ENCODE data around the gene PRODH.
"Not testable (repeated sequence)": the region's sequence is repeated elsewhere in the genome, so short reads cannot be mapped to it uniquely, and the experiment has no call there.

Gene PRODH, protein sequence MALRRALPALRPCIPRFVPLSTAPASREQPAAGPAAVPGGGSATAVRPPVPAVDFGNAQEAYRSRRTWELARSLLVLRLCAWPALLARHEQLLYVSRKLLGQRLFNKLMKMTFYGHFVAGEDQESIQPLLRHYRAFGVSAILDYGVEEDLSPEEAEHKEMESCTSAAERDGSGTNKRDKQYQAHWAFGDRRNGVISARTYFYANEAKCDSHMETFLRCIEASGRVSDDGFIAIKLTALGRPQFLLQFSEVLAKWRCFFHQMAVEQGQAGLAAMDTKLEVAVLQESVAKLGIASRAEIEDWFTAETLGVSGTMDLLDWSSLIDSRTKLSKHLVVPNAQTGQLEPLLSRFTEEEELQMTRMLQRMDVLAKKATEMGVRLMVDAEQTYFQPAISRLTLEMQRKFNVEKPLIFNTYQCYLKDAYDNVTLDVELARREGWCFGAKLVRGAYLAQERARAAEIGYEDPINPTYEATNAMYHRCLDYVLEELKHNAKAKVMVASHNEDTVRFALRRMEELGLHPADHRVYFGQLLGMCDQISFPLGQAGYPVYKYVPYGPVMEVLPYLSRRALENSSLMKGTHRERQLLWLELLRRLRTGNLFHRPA

DNA sequence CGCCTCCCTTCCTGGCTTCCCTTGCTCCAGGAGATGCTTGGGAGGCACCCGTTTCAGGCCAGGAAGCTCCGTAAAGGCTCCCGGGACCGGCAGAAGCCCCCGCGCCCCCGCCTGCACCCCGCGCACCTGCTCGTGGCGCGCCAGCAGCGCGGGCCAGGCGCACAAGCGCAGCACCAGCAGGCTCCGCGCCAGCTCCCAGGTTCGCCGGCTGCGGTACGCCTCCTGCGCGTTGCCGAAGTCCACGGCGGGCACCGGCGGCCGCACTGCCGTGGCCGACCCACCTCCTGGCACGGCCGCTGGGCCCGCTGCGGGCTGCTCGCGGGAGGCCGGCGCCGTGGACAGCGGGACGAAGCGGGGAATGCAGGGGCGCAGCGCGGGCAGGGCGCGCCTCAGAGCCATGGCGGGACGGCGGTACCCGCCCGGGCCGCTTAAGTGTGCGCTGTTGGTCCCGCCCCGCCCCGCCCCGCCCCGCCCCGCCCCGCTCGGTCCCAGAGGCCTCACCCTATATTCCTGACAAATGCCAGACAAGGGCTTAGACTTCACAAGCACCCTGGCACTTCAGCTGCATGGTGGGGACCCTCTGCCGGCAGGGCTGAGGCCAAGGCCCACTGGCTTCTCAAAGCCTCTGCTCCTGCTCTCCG lies at the start of gene PRODH:
TSS of gene PRODH (minus strand) at position 405 of the 641 bp plus-strand sequence. CDS start at position 399, 6 bp downstream.
- DNase-seq, result no peak

DNA sequence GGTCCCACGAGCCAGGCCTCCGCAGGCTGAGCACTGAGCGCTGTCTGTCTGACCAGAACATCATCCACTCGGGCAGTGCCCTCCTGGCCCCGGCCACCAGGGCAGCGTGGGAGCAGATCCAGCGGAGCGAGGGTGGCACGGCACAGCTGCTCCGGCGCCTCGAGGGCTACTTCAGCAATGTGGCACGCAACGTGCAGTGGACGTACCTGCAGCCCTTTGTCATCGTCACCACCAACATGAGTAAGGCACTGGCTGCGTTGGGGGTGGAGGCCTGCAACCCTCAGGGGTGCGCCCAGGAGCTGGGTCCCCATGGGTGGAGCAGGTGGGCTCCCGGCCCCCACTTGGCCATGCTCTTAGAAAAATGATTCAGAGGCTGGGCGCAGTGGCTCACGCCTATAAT lies 49.7 kb upstream of the PRODH start:
- no peak for DNase-seq

DNA sequence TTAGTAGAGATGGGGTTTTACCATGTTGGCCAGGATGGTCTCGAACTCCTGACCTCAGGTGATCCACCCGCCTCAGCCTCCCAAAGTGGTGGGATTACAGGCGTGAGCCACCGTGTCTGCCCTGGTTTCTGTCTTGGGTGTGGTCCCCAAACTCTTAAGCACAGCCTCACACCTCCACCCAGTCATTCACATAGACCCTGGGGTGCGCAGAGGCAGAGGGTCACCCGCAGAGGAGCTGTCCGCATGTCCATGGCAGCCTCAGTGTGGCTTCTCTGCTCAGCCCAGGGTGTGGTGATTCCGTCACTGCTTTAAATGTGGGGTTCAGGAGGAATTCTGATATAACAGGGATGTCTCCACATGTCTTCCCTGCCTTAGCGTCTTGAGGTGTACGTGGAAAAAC lies 48.5 kb upstream of the PRODH start:
- DNase-seq, result no peak

DNA sequence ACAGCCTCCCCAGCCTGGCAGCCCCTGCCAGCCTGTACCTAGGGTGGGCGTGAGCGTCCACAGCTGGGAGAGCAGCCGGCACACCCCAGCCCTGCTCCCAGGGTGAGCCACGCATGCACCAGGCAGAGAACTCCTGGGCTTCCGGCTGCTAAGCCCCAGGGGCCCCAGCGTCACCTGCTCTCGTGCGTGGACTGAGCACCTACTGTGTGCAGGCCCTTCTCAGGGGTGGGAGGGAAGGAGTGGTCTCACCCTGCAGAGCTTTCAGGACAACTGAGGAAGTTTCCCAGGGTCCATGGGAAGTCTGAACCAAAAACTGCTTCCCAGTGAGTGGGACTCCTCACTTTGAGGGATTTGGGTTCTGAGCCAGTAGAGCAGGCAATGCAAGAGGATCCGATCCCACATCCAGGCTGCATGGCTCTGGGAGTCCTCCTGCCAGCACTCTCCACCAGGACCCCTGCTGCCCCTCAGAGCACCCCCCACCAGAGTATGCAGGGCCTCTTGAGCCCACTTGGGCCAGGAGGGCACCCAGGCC lies 47.1 kb upstream of the PRODH start:
- no peak for DNase-seq

DNA sequence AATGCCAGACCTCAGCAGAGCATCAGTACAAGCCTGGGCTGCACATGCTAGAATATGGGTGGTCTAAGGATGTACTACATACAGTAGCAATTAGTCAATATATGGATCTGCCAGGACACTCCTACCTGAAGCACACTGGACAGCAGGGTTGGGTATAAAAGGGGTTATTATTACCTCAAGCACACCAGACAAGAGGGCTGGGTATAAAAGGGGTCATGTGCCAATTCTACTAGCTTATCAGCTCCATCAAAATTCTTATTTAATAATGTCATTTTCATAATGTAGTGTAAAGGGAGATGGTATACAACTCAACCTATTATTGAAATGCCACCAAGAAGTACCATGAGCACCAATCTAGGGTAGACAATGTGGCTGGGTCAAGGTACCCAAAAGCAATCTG lies 44.7 kb upstream of the PRODH start:
- no peak for DNase-seq

DNA sequence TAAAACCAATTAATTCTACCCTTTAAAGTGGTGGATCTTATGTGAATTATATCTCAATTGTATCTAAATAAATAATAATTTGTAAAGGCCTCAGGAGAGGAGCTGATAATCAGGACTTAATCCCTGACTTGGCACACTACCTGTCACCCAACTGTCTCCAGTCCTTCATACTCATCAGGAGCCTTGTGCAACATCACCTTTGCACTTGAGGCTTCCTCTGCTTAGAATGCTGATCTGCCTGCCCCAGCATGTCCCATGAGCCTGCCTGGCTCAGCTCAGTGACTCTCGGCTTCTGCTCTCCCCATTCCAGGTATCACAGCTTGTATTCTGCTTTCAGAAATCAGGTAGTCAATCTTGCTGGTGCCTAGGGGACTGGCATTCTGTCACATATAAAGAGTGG lies 43.9 kb upstream of the PRODH start:
- DNase-seq, result no peak

DNA sequence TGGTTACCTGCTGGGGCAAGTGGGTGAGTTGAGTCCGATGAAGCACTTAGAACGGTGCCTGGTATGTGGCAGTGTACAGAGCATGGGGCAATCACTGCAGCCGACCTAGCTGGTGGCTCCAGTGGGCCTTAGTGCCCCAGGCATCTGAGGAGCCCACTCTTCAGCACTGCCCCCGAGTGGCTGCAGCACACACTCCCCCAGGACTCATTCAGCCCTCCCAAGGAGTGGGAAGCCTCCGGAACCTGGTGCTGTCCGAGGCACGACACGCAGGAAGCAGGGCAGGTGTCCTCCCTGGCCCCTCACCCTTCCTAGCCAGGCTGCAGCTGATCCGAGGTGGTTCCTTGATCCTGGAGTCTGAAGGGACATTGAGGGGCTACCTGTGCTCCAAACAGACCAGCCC lies 42.4 kb upstream of the PRODH start:
- DNase-seq, result no peak

DNA sequence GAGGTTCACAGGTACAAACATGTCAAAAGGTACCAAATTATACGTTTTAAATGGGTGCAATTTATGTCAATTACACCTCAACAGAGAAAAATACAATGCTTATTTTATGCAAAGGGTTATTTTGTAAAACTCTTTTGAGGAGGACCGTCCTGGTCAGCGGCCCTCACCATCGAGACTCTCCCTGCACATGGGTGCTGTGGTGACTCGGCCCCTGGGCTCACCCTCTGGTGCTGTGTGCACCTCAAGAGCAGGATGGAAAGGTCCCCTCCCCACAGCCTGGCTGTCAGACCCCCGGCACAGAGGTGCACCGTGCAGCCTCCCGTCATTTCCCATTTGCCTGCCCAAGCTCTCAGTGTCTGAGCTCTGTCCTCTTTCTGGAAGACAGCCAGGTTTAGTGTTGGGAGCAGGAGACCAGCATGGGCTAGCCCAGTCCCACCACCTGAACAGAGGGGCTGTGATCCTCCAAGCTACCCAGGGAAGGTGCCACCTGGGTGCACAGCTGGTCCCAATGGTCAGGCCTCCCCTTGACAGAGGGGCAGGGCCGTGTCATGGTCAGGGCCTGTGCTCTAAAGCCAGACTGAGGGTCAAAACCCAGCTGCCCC lies 41.8 kb upstream of the PRODH start:
- no peak for DNase-seq

DNA sequence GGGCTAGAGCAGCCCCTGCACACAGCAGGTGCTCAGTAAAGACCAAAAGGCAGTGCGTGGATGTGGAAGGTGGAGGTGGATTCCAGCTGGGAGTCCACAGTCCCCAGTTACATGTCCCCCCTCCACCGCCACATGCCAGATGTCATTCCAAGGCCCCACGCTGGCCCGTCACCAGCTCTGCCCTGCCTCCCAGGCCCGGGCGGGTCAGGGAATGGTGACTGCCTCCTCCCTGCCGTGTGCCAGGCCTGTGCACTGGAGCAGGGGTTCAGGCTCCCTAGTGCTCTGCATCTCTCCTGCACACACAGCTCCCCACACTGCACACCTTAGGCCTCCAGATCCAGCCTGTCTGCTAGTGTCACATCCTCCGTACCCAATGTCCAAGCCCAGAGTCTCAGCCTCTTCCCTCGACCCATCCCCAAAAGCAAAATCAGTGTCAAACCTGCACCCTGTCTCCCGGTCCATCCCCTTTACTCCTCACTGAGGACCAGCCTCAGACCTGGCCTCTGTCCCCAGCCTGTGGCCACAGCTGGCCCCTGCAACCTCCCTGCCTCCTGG lies 40.2 kb upstream of the PRODH start:
- DNase-seq, result no peak

DNA sequence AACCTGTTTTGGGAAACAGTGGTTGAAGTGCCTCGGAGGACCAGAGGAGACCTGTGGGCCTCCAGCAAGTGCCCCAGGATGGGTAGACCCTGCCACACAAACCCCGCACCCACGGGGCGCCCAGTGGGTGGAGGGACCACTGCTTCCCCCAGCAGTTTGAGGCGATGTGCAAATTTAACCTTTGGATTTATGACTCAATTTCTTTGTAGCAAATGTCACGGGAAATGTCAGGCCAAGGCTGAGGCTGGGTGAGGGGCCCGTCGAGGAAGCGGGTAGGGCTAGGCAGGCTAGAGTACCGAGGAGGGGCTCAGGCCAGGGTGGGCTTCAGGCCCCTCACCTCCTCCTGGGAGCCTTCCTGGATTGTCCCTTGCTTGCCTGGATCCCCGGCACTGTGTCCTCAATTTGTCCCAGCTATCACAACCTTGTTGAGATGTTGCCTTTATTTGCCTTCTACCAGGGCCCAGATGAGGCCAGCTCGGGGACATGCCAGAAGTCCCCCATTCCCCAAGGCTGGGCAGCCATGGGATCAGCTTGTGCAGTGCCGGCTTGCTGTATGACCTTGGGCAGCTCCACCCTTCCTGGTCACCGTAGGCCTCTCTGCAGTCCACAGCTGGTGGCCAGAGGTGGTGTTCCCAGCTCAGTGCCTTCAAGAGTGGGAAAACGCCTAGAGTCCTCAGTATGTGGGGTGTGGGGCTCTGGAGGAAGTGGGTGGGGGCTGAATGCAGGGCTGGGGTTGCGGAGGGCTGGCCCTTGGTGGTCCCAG lies 39.5 kb upstream of the PRODH start:
- DNase-seq, result no peak

DNA sequence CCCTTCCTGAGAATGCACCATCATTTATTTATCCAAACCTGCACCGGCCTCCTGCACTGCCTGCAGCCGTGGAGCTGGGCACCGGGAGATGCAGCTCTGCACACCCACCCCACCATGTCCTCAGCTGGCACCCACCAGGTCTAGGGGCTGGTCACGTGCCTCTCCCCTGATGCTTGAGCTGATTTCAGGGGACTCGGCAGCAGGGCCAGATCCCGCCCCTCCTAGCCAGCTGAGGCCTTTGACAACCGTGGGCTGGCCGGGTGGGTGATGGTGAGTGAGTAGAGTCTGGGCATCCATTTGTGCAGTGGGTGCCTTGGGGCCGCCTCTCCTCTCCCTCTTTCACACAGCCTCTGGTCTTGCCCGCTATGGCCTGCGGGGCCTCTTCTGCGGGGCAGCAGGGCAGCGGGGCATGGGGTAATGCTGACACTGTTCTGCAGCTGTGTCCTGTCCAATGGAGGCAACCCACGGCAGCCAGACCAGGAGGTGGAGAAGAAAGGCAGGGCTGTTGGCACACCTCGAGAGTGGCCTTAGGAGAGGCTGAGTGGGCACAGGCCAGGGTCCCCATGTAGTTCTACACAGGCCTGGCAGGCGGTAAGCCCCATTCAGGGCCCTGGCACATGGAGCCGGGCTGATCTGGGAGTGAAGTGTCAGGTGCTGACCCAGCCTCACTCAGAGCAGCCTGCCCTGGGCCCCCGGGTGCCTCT lies 38.5 kb upstream of the PRODH start:
- DNase-seq, result no peak

DNA sequence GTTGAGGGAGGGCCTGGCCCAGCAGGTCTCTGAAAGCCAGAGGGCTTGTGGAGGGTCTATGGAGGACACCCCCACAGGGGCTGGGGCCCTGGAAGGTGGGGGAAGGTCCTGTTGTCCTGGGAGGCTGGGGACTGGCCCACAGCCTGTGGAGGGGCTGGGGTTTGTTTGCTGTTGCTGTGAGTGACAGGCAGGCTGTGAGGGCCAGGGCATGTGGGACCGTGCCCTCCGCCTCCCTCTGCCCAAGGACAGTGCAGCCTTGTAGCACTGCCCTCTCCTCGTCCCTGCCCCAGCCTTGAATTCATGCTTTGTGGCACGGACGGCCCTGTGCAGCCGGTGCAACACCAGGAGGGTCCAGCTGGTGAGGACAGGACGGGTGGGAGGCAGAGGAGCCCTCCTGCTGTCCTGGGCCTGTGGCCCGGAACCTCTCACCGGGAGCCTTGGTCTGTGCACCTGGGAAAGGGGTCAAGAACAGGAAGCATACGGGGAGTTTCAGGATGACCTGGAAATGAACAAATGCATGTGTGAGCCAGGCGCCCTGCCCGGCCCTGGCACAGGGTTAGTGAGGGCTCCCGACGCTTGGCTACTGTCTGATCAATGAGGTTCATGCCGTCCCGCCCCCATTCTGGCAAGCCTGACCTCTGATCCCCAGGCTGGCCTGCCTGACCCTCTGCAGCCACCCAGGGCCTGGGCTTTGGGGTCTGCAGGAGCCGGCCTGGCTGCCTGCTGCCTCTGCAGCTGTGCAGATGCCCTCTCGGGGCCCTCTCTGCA lies 37.4 kb upstream of the PRODH start:
- no peak for DNase-seq

DNA sequence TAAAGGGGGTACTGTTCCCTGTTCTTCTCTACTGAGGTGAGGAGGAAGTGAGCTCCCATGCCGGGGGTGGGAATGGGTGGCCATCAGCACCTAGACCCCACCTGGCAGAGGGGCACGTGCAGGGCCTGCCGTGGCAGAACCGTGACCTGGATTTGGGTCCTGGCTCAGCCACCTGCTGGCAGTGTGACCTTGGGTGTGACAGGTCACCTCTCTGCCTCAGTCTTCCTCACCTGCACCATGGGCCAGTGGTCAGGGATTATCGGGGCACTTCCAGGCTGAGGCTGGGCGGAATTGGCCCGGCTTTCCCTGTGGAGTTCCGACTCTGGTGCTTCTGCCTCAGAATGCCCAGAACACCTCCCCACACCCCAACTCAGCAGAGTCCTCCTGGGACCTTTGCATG lies 36.5 kb upstream of the PRODH start:
- DNase-seq, result not testable (repeated sequence)

DNA sequence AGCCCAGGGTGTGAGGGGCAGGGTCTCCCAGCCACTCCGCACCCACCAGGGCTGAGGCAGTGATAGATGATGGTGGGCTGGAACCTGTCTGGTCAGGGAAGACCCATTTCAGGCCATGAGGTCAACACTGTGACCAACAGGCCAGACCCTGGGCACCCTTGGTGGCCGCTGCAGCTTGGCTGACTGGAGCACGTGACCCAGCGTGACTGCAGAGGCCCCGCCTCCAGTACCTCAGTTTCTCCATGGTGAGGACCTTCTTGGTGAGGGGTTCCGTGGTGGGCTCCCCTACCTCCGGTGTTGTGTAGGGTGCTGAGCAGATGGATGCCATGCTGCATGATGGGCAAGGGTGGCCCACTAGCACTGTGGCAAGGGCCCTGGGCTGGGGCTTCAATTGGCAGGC lies 35.9 kb upstream of the PRODH start:
- not testable (repeated sequence) for DNase-seq

DNA sequence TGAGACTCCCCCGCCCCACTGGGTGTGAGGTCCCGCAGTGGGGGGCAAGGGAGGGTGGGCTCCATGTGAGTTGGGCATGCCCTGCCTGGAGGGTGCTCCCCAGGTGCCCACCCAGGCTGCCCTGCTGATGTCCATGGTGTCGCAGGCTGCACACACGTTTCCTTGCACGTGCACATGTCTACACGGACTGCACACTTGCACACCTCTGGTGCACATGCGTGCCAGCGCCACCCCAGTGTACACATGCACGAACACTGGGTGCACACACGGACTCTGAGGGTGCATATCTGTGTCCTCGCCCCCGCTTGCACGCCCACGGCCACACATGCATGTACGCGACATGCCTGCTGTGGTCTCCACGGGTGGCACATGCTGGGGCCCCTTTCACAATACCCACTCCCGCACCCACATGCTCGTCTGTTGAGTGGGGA lies 35.2 kb upstream of the PRODH start:
- DNase-seq, result no peak

DNA sequence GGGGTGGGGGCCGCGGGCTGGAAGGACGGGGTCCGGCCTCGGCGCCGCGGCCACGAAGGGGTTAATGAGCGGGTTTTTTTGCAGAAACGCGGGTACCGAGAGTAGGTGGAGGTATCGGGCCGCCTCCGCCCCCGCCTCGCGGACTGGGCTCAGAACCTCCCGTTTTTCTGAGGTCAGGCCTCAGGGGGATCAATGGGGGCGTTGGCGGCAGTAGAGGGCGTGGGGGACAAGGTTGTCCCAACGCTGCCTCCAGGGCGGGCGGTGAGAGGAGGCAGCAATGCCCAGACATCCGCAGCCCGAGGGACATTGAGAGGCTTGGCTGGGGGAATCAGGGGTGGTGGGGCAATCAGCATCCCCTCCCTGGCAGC lies 34.8 kb upstream of the PRODH start:
- DNase-seq, result no peak

DNA sequence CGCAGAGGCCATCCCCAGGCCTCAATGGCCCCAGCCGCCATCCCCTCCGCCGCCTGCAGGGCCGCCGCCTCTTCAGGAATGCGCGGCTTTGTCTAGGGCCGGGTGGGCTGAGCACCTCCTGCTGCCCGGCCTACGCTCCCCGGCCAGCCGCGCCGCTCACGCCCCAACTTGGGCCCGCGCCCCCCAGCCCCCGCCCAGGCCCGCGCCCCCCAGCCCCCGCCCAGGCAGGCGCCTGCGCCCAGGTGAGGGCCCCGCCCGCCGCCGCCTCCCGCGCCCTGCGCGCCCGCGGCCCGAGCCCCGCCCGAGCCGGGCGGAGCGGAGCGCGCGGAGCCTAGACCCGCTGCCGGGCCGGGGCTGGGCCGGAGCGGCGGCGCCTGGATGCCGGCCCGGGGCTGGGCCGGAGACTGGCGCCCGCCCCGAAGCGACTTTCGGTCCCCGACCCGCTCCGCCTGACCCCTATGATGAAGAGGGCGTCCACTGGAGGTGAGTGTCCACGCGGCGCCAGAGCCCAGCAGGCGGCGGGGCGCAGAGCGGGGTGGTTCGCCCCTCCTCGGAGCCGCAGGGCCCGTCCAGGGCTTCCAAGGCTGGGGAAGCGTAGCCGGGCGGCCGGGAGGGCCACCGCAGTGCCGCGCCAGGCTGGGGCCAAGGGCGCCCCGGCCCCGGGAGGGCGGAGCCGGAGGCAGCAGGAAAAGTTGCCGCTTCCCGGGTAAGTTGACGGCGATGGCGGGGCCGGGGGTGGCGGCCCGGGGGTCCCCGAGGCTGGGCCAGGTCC lies 34.3 kb upstream of the PRODH start:
- DNase-seq, result no peak

DNA sequence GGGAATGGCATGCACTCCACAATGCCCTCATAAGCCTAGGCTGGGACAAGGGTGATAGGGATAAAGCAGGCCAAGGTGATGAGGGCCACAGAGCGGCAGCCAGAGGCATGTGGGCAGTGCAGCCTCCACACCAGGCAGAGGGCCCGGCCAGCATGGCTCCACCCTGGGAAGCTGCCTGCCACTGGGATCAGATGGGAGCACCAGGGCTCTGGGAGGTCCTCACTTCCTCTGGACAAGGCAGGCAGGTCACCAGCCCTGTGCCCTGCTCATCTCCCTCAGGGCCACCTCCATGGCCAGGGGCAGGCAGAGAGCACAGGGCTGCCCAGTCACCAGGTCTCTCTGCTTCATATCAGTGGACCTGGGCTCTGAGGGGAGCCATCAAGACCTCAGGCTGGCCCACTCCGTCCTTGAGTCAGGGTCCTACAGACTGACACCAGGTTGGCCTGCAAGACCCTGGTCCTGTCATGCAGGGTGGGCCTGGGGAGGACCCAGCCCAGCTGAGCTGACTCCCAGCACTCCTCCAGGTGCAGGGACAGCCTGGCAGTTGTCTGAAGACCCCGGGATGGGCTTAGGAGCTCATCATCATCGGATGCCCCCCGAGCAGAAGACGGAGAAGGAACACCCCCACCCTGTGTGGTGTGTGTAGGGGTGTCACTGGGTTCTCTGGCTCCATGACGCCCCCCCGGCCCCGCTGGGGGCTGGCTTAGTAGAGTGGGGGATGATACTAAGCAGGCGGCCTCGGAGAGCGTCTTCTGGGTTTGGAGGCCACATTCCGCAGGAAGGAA lies 33.3 kb upstream of the PRODH start:
- DNase-seq, result not testable (repeated sequence)
